GM12892 (cell line): ENCODE results near the gene RIPOR2.

Source experiments
- POLR2A ChIP-seq: IDR thresholded peaks from 2 replicates; pipeline ENCODE4 v1.6.1; 2011; ENCODE audit warnings: low read depth, low read length, control low read depth
- TAF1 ChIP-seq: IDR thresholded peaks from 2 replicates; pipeline ENCODE4 v1.6.1; 2011; ENCODE audit warnings: low read depth, mild to moderate bottlenecking, control low read depth, low read length, borderline replicate concordance

DNA sequence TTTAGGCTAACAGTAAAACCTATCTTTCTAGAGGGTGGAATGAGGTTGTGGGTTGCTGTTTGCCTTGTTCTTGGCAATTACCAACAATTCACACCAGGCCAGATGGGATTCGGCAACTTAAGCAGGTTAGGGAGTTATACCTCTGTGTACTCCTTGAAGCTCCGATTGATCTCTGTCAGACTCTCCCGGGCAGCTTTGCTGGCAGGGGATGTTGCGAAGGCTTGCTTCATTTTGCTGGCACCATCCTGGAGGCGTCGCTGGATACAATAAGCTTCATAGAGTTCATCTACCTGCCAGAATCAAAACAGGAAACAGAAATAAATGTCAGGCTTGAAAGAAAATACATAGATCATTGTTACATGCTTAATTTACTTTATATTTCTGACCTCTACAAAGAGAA lies 70.6 kb downstream of the RIPOR2 start:
- TF ChIP-seq POLR2A (no peak), TAF1 (no peak)
